DOHH2 (cell line): ENCODE data around the gene KIF26A.

Experiments used
- CTCF ChIP-seq: fragments of 200-600 bp; sonication (generic); IDR thresholded peaks from one replicate; pipeline ENCODE4 v1.5.1; 2014; ENCODE audit warnings: antibody characterized with exemption, mild to moderate bottlenecking, low read depth, low read length; ENCODE audit not compliant: poor library complexity, severe bottlenecking
- EZH2phosphoT487 ChIP-seq: fragments of 200-600 bp; sonication (generic); IDR thresholded peaks from 2 replicates; pipeline ENCODE4 v1.6.1; 2017; ENCODE audit warnings: borderline replicate concordance, mild to moderate bottlenecking, antibody characterized with exemption, low read length, moderate library complexity, mixed read lengths

DNA sequence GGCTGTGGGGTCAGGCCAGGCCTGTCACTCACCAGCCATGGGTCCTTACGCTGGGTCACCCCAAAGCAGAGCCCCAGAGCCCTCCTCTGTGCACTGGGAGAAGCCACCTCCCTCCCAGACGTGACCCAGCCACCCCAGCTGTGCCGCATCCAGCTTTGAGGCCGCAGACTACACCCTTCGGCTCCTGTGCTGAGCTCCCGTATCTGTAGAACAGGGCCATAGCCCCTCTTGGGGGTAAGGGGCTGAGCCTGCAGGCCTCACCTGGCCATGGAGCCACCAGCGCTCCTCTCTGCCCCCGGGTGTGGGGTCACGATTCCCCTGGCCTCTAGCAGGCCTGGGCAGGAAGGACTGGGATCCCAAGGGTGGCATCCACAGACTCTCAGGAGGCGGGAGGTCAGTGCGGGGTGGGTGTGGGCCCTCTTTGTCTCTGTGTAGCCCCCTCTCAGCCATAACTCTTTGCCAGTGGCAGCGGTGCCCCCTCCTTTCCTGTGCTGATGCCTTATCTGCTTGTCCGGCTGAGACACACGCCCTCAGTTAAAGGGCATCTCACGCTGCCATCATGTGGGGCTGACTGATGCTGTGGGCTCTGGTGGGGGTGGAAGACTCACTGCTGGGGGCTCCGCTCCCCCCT, 36.6 kb upstream of the KIF26A start:
- TF ChIP-seq CTCF, result no peak
- no peak for TF ChIP-seq EZH2phosphoT487
